Fibroblast of pulmonary artery (primary cell): Measurements from ENCODE around the gene TMEM72.
A peak's percentile ranks its signal among the peaks of the same experiment; 100 is the strongest.

ENCODE experiments used
- DNase-seq: peaks from one replicate; pipeline ENCODE4 v3.0.0-alpha.2; 2010; ENCODE audit warnings: low read depth
- H3K4me3 ChIP-seq: replicated peaks from 2 replicates; pipeline ENCODE4 v1.5.1; 2011; ENCODE audit warnings: low read depth, mild to moderate bottlenecking, control low read depth, low read length, moderate library complexity
- TF ChIP-seq, protein P1 (sequence below): IDR thresholded peaks from 2 replicates; pipeline ENCODE4 v1.5.1; 2011; ENCODE audit warnings: mild to moderate bottlenecking, control low read depth, low read length, inconsistent platforms; ENCODE audit errors: missing control alignments

The TMEM72 gene

DNA sequence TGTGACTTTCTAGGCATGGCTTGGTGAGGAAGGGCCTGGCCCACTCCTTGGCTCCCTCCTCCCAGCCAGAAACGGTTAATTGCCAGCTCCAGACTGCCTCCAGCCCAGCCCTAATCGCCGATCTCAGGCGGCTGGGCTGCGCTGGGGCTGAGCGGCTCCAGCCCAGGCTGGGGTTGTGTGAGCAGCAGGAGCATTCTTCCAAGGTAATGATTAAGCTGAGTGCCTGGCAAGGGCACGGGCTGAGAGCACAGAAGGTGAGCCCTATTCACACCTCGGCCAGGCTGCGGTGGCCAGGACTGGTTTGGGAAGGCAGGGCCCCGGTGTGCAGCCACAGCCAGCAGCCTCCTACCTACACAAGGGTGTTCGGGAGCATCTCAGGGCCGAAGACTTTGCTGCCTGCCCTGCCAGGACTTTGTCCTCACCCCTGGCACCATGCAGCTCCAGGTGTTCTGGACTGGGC is at the start of gene TMEM72:
Gene TMEM72 (plus strand): TSS at position 257 of the 460 bp plus-strand sequence. CDS start 176 bp downstream, at position 433.
- no peak within 1 kb of the TSS for H3K4me3 ChIP-seq
- TF ChIP-seq, protein P1, sequence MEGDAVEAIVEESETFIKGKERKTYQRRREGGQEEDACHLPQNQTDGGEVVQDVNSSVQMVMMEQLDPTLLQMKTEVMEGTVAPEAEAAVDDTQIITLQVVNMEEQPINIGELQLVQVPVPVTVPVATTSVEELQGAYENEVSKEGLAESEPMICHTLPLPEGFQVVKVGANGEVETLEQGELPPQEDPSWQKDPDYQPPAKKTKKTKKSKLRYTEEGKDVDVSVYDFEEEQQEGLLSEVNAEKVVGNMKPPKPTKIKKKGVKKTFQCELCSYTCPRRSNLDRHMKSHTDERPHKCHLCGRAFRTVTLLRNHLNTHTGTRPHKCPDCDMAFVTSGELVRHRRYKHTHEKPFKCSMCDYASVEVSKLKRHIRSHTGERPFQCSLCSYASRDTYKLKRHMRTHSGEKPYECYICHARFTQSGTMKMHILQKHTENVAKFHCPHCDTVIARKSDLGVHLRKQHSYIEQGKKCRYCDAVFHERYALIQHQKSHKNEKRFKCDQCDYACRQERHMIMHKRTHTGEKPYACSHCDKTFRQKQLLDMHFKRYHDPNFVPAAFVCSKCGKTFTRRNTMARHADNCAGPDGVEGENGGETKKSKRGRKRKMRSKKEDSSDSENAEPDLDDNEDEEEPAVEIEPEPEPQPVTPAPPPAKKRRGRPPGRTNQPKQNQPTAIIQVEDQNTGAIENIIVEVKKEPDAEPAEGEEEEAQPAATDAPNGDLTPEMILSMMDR, result no peak
- DNase-seq, result no peak

DNA sequence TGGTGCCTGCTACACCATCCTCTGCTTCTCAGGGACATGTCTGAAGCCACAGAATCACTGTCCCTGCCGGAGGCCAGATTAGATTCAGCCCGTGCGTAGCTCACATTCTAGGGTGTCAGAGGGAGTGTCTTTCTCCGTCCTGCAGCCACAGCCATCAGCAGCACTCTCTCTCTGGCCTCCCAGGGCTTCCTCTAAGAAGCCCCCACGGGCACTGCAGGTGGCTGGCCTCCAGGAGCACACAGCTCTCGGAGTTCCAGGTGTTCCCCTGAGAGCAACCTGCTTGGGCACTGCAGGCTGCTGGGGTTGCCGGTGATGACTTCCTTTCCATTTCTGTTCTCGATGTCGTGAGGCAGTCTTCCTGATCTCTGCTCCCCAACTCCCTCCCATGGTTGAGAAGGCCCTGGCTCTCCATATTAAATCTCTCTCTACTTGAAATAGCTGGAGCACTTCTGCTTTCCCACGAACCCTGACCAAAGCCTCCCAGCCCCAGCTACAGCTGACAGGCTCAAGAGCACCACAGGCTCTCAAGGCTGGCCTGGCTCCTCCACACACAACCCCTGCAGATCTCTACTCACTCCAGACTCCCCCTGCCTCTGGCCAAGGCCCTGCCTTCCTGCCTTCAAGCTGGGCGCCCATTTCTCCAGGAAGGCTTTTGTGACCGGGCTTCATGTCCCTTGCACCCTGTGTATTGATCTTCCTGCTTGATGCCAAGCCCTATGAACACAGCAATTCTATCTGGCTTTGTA is 49.0 kb upstream of the TMEM72 start:
- no peak overlapping the region for H3K4me3 ChIP-seq
- no peak for DNase-seq
- TF ChIP-seq, protein P1, result no peak

DNA sequence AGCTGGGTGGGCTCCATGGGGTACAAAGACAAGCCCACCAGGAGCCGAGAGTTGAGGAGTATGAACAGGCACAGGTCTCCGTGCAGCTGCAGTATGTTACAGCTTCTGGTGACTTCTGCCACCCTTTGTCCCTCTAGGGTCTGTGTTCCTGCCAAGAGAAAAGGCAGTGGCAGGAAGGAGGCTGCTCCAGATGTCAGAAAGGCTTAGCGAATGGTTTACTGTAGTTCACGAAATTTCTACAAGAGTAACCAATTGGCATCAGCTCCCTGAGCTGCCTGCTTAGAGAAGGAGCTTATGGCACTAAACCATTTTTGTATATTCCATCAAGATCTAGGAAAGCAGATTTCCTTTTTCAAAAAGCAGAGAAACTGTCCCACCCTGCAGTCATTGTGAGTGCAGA is 48.2 kb upstream of the TMEM72 start:
- H3K4me3 ChIP-seq, result no peak overlapping the region
- TF ChIP-seq, protein P1, result no peak
- DNase-seq, result no peak

DNA sequence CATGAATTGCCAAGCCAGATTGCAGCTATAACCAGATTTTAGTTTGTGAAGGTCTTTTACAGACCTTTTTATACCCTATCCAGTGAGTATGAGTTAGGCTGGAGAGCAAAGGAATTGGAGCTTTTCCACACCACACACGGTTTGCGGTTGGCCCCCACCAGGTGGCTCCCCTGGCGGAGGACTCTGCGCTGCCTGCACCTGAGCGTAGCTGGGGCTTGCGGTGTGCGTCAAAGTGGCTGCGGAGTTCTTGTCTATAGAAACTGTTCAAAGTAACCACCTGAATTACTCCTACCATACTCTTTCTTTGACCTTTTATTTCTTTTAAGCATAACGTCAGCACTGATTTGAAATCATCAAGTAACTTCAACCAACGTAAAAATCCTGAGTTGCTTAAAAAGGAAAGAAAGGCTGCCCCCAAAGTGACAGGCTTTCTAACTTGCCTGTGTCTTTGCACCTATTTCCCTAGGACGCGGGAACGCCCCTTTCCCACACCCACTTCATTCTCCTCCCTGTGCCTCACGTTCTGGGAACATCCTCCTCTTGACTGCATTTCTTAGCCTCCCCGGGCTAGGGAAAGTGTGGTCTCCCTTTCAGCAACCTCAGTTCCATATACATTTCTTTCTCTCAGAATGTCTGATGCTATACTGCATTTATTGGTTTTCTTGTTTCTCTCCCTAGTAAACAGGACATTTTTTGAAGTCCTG is 47.6 kb upstream of the TMEM72 start:
- no peak for DNase-seq
- no peak overlapping the region for H3K4me3 ChIP-seq
- TF ChIP-seq, protein P1, result no peak

DNA sequence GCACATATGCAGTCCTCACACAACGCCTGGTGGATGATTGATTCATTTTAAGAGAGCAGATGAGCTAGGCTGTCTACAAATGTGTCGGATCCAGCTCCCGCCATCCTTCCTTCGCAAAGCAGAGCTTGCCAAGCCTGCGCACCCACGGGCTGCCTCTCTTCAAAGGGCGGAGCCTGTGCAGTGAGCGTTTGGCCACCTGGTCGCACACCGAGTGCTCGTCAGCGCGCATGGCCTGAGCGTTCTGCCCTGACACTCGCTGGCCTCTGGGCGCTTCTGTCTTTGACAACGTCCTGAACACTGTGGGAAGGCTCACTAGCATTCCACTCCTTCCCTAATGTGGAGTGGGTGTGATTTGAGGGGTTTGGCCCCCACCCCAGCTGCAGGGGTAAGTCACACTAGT is 47.1 kb upstream of the TMEM72 start:
- H3K4me3 ChIP-seq, result peak overlapping the region; percentile 60
- DNase-seq, result no peak
- TF ChIP-seq, protein P1, result no peak

DNA sequence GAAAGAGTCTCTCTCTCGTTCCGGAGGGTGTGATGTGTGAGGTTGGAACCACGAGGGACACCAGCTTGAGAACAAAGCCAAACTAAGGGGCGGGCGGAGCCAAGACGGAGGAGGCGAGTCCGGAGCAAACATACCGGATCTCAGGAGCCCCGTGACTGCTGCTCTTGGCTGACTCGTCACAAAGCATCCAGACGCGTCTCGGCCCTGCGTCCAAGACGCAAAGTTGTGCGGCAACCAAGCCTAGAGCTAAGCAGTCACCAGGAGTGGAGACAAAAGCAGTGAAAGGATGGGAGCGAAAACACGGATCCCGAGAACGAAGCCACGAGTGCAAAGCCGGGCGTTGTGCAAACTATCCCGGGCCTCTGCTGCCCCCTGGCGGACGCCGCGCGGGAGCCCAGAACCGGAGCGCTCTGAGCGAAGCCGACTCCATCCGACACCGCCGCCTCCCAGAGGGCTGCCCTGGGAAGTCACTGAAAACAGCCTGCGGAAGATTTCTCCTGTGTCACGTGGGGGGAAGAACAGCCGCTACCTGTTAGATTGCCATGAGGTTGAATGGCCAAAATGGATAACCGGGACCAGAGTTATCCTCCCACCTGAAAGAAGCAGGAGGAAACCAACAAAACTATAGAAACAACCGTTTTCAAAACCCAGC is 46.4 kb upstream of the TMEM72 start:
- DNase-seq, result peak; percentile 87
- TF ChIP-seq, protein P1, result peak; percentile 92
- peak overlapping the region; percentile 60 for H3K4me3 ChIP-seq
